Neural cell (in vitro differentiated cells): ENCODE results near the gene TCF15. TPM values are rescaled to one million over a fixed set of nuclear protein-coding genes. Genes with fewer than 3 reads are reported as not detected.

Source experiments
- H2AFZ ChIP-seq: fragments of 200-600, 300-800 bp; sonication (generic), shearing (Covaris generic); 2 replicates; pipeline ENCODE4 v1.6.0; 2014; ENCODE audit warnings: low read depth, mild to moderate bottlenecking, antibody characterized with exemption, low read length, moderate library complexity
- H3F3A ChIP-seq: fragments of 200-600 bp; shearing (Covaris generic); 2 replicates; pipeline ENCODE4 v1.6.1; 2016; ENCODE audit warnings: mild to moderate bottlenecking, moderate library complexity, mixed read lengths, antibody characterized with exemption, low read length; ENCODE audit not compliant: insufficient read depth, poor library complexity, severe bottlenecking
- H3K27ac ChIP-seq: fragments of 200-600, 300-800 bp; sonication (generic), shearing (Covaris generic); 2 replicates; pipeline ENCODE4 v1.5.1; 2014; ENCODE audit warnings: mild to moderate bottlenecking, low read length, moderate library complexity
- H3K27me3 ChIP-seq: fragments of 300-800, 200-600 bp; sonication (generic), shearing (Covaris generic); 2 replicates; pipeline ENCODE4 v1.6.0; 2014; ENCODE audit warnings: mild to moderate bottlenecking, low read depth, low read length, moderate library complexity; ENCODE audit not compliant: insufficient read depth
- H3K36me3 ChIP-seq: fragments of 300-800, 200-600 bp; sonication (generic), shearing (Covaris generic); 2 replicates; pipeline ENCODE4 v1.5.1; 2014; ENCODE audit warnings: mild to moderate bottlenecking, antibody characterized with exemption, low read length, moderate library complexity; ENCODE audit not compliant: insufficient read depth
- H3K4me2 ChIP-seq: fragments of 300-800, 200-600 bp; sonication (generic), shearing (Covaris generic); 2 replicates; pipeline ENCODE4 v1.6.0; 2014; ENCODE audit warnings: mild to moderate bottlenecking, low read length
- H3K4me3 ChIP-seq: fragments of 300-800, 200-600 bp; sonication (generic), shearing (Covaris generic); 2 replicates; pipeline ENCODE4 v1.5.1; 2014; ENCODE audit warnings: mild to moderate bottlenecking, low read length, moderate library complexity
- H3K79me2 ChIP-seq: fragments of 200-600 bp; shearing (Covaris generic); replicated peaks from 2 replicates; pipeline ENCODE4 v1.6.0; 2014; ENCODE audit warnings: mild to moderate bottlenecking, low read length, moderate library complexity; ENCODE audit not compliant: insufficient read depth
- H3K9ac ChIP-seq: fragments of 300-800, 200-600 bp; sonication (generic), shearing (Covaris generic); 2 replicates; pipeline ENCODE4 v1.6.1; 2016; ENCODE audit warnings: mild to moderate bottlenecking, low read length, mixed read lengths
- H3K9me2 ChIP-seq: fragments of 200-600 bp; shearing (Covaris generic); 2 replicates; pipeline ENCODE4 v1.6.1; 2016; ENCODE audit warnings: mild to moderate bottlenecking, low read length, mixed read lengths; ENCODE audit not compliant: insufficient read depth
- H3K9me3 ChIP-seq: fragments of 200-600, 300-800 bp; sonication (generic), shearing (Covaris generic); 2 replicates; pipeline ENCODE4 v1.6.1; 2016; ENCODE audit warnings: mild to moderate bottlenecking, mixed run types, low read length, moderate library complexity, mixed read lengths
- H4K20me1 ChIP-seq: fragments of 200-600 bp; shearing (Covaris generic); 2 replicates; pipeline ENCODE4 v1.6.1; 2016; ENCODE audit warnings: mild to moderate bottlenecking, mixed run types; ENCODE audit not compliant: insufficient read depth
- EP300 ChIP-seq: fragments of 450-650 bp; conservative IDR thresholded peaks from 2 replicates; pipeline ENCODE4 v1.6.1; 2014; ENCODE audit warnings: antibody characterized with exemption, mild to moderate bottlenecking, moderate library complexity; ENCODE audit not compliant: poor library complexity, severe bottlenecking
- EZH2 ChIP-seq: fragments of 200-600, 300-800 bp; shearing (Covaris generic), sonication (generic); IDR thresholded peaks from 2 replicates; pipeline ENCODE4 v1.6.1; 2014; ENCODE audit warnings: antibody characterized with exemption, low read length, borderline replicate concordance, mild to moderate bottlenecking; ENCODE audit not compliant: insufficient read depth, poor library complexity, severe bottlenecking
- MXI1 ChIP-seq: fragments of 450-650 bp; conservative IDR thresholded peaks from 2 replicates; pipeline ENCODE4 v1.6.1; 2014; ENCODE audit warnings: antibody characterized with exemption, mild to moderate bottlenecking; ENCODE audit not compliant: poor library complexity, severe bottlenecking
- POLR2AphosphoS5 ChIP-seq: IDR thresholded peaks from 2 replicates; pipeline ENCODE4 v1.6.1; 2012
- RAD21 ChIP-seq: fragments of 450-650 bp; conservative IDR thresholded peaks from 2 replicates; pipeline ENCODE4 v1.6.1; 2014; ENCODE audit warnings: antibody characterized with exemption, mild to moderate bottlenecking, moderate library complexity
- SMC3 ChIP-seq: fragments of 450-650 bp; conservative IDR thresholded peaks from 2 replicates; pipeline ENCODE4 v1.6.1; 2014; ENCODE audit warnings: antibody characterized with exemption, mild to moderate bottlenecking, moderate library complexity; ENCODE audit not compliant: poor library complexity
- TAF1 ChIP-seq: IDR thresholded peaks from 2 replicates; pipeline ENCODE4 v1.6.1; 2012; ENCODE audit warnings: low read depth
- polyA plus RNA-seq: library from polyadenylated mRNA; depleted of rRNA; stranded (reverse); fragments of >200 nt; gene quantifications from 2 replicates; pipeline ENCODE4 v1.2.3, GENCODE V29; 2014
- TF ChIP-seq, protein P1 (sequence below): IDR thresholded peaks from 2 replicates; pipeline ENCODE4 v1.6.1; 2012; ENCODE audit warnings: borderline replicate concordance
- TF ChIP-seq, protein P2 (sequence below): fragments of 450-650 bp; IDR thresholded peaks from 2 replicates; pipeline ENCODE4 v1.5.1; 2014; ENCODE audit warnings: antibody characterized with exemption, mild to moderate bottlenecking, moderate library complexity; ENCODE audit not compliant: poor library complexity, severe bottlenecking

The TCF15 gene
- polyA plus RNA-seq, 1 donor from 2014 or later = not detected

DNA sequence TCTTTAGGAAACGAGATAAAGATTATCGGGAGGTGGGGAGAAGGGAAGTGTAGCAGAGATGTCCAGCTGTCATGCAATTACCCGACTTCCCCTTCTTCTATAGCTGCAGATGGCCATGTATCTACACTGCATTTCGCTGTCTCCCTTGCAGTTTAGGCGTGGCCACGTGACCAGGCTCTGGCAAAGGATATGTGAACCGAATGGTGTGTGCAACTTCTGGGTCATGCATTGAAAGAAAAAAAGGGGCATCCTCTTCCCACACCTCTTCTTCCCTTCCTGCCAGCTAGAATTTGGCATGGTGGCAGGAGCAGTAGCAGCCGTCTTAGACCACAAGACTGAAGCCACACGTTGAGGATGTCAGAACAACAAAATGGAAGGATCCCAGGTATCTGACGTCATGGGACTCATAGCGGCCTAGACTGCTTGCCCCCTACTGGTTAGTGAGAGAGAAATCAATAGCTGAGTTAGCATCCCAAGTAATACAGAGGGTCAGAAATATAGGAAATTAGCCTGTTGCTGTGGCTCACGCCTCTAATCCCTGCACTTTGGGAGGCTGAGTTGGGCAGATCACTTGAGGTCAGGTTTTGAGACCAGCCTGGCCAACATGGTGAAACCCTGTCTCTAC lies 32.8 kb downstream of the TCF15 start:
- Histone ChIP-seq H3K36me3 (no peaks in the 10 kb centered on the region), H4K20me1 (no peaks in the 10 kb centered on the region), H3K9me2 (no peaks in the 10 kb centered on the region), H3K4me3 (no peak overlapping the region), H3K27ac (no peak overlapping the region), H3F3A (no peaks in the 10 kb centered on the region), H3K79me2 (no peaks in the 10 kb centered on the region), H3K27me3 (no peaks in the 10 kb centered on the region), H3K9me3 (no peaks in the 10 kb centered on the region), H3K4me2 (no peak overlapping the region), H2AFZ (no peak overlapping the region), H3K9ac (no peak overlapping the region)
- TF ChIP-seq, protein P1, sequence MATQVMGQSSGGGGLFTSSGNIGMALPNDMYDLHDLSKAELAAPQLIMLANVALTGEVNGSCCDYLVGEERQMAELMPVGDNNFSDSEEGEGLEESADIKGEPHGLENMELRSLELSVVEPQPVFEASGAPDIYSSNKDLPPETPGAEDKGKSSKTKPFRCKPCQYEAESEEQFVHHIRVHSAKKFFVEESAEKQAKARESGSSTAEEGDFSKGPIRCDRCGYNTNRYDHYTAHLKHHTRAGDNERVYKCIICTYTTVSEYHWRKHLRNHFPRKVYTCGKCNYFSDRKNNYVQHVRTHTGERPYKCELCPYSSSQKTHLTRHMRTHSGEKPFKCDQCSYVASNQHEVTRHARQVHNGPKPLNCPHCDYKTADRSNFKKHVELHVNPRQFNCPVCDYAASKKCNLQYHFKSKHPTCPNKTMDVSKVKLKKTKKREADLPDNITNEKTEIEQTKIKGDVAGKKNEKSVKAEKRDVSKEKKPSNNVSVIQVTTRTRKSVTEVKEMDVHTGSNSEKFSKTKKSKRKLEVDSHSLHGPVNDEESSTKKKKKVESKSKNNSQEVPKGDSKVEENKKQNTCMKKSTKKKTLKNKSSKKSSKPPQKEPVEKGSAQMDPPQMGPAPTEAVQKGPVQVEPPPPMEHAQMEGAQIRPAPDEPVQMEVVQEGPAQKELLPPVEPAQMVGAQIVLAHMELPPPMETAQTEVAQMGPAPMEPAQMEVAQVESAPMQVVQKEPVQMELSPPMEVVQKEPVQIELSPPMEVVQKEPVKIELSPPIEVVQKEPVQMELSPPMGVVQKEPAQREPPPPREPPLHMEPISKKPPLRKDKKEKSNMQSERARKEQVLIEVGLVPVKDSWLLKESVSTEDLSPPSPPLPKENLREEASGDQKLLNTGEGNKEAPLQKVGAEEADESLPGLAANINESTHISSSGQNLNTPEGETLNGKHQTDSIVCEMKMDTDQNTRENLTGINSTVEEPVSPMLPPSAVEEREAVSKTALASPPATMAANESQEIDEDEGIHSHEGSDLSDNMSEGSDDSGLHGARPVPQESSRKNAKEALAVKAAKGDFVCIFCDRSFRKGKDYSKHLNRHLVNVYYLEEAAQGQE = no peak
- no peak for TF ChIP-seq SMC3
- no peak for TF ChIP-seq TAF1
- no peak for TF ChIP-seq EZH2
- no peak for TF ChIP-seq EP300
- no peak for TF ChIP-seq POLR2AphosphoS5
- TF ChIP-seq, protein P2, sequence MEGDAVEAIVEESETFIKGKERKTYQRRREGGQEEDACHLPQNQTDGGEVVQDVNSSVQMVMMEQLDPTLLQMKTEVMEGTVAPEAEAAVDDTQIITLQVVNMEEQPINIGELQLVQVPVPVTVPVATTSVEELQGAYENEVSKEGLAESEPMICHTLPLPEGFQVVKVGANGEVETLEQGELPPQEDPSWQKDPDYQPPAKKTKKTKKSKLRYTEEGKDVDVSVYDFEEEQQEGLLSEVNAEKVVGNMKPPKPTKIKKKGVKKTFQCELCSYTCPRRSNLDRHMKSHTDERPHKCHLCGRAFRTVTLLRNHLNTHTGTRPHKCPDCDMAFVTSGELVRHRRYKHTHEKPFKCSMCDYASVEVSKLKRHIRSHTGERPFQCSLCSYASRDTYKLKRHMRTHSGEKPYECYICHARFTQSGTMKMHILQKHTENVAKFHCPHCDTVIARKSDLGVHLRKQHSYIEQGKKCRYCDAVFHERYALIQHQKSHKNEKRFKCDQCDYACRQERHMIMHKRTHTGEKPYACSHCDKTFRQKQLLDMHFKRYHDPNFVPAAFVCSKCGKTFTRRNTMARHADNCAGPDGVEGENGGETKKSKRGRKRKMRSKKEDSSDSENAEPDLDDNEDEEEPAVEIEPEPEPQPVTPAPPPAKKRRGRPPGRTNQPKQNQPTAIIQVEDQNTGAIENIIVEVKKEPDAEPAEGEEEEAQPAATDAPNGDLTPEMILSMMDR = no peak
- no peak for TF ChIP-seq RAD21
- no peak for TF ChIP-seq MXI1

DNA sequence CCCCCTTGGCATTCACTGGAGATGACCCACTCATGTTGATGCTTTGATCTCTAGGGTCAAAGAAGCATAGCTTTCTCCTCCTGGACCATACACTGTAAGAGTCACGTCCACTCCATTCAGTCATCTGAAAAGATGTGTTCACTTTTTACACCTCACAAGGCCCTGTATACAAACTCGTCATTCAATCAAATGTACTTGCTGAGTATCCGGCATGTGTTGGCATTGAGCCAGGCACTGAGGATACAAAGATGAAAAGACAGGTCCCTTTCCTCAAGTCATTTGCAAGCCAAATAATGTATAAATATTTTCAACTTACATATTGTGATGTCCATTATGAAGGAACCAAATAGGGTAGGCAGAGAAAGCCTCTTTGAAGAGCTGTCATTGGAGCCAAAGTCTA lies 34.0 kb downstream of the TCF15 start:
- Histone ChIP-seq H3K9ac (no peak overlapping the region), H3K9me2 (no peaks in the 10 kb centered on the region), H3K27ac (no peak overlapping the region), H3K79me2 (no peaks in the 10 kb centered on the region), H3F3A (no peaks in the 10 kb centered on the region), H3K4me2 (no peak overlapping the region), H3K27me3 (no peaks in the 10 kb centered on the region), H3K36me3 (no peaks in the 10 kb centered on the region), H4K20me1 (no peaks in the 10 kb centered on the region), H3K9me3 (no peaks in the 10 kb centered on the region), H3K4me3 (no peak overlapping the region), H2AFZ (no peak overlapping the region)
- TF ChIP-seq RAD21 (no peak), MXI1 (no peak), TAF1 (no peak), POLR2AphosphoS5 (no peak), EP300 (no peak), EZH2 (no peak), SMC3 (no peak)
- TF ChIP-seq, protein P1 = no peak
- TF ChIP-seq, protein P2 = no peak
